K562 (cell line): ENCODE data around the gene EFEMP2. TPM values are rescaled to one million over a fixed set of nuclear protein-coding genes. Genes with fewer than 3 reads are reported as not detected.

Experiments used
- CUX1 ChIP-seq: fragments of 200-800 bp; sonication (Bioruptor generic); IDR thresholded peaks from 2 replicates; pipeline ENCODE4 v1.6.1; 2016; ENCODE audit warnings: missing genetic modification characterization, missing compliant biosample characterization
- THRB ChIP-seq: fragments of 450-650 bp; formaldehyde crosslinking; conservative IDR thresholded peaks from 2 replicates; pipeline ENCODE4 v1.4.0; 2022; ENCODE audit warnings: mild to moderate bottlenecking, missing genetic modification characterization
- TSHZ1 ChIP-seq: fragments of 250-450 bp; sonication (Bioruptor Pico); IDR thresholded peaks from 2 replicates; pipeline ENCODE4 v1.4.0; 2020; ENCODE audit warnings: mild to moderate bottlenecking, moderate library complexity
- YY1 ChIP-seq, 3 experiments: IDR thresholded peaks; 2 replicates each; pipeline ENCODE4 v1.6.1; 2011; ENCODE audit warnings: low read length in 2 of 3, mild to moderate bottlenecking in 2 of 3, moderate library complexity in 2 of 3, borderline replicate concordance in 1 of 3, control low read depth in 1 of 3, low read depth in 1 of 3; ENCODE audit not compliant: insufficient read depth in 3 of 3, insufficient replicate concordance in 2 of 3, control insufficient read depth in 1 of 3, insufficient read length in 1 of 3; ENCODE audit errors: extremely low read depth in 1 of 3
- polyA plus RNA-seq, 8 experiments: library from polyadenylated mRNA; depleted of rRNA in 4 of 8; stranded (reverse) in 5 of 8; unstranded in 3 of 8; fragments of >200 nt; fragmentation: Nextera tagmentation in 2 of 8; fragmentation: Illumina TruSeq in 1 of 8; extraction: Ambion mirVana in 2 of 8; extraction: Trizol in 1 of 8; gene quantifications; 2 replicates each; pipeline versions ENCODE4 v1.2.1 to v1.2.3, GENCODE V29; 2011 to 2014; ENCODE audit warnings: inconsistent platforms in 1 of 8, missing spikeins in 1 of 8
- total RNA-seq, 7 experiments: library from RNA; depleted of rRNA in 6 of 7; stranded (reverse); fragments of >200 nt in 6 of 7; fragmentation: Illumina TruSeq in 2 of 7; extraction: Trizol in 2 of 7; gene quantifications; 2 replicates each; pipeline versions ENCODE4 v1.2.1 to v1.2.3, GENCODE V29; 2011 to 2021; ENCODE audit warnings: low replicate concordance in 1 of 7

The EFEMP2 gene
- total and polyA plus RNA-seq, 9 of the 15 experiments (the other 6 are each of a cell fraction or from before 2014, with no cell fraction given) = 0.07 to 2.9 (median 0.69) TPM; not detected in 1

- TF ChIP-seq CUX1 (CRISPR knock-in tag) (no peak), THRB (peak; percentile 92), TSHZ1 (CRISPR knock-in tag) (no peak), YY1 (IDR thresholded peaks at IDR 0.05; ENCODE audit: borderline replicate concordance in 1 of 3, control insufficient read depth in 1 of 3, extremely low read depth in 1 of 3, insufficient read depth in 3 of 3, insufficient read length in 1 of 3, insufficient replicate concordance in 2 of 3, low read depth in 1 of 3, low read length in 2 of 3) (peak in 1 of 3 experiments; percentile 8)
These were observed 19.2 kb downstream of the EFEMP2 start (continued) for GRCh38 chr11:65853246-65853979.
